SK-N-SH (cell line): ENCODE data around the gene FAM151A. TPM values are rescaled to one million over a fixed set of nuclear protein-coding genes. Genes with fewer than 3 reads are reported as not detected.

Experiments used
- CTCF ChIA-PET: fragments of 300-600, 350-600 bp; formaldehyde crosslinking; extraction: SDS; loops from one replicate; lab custom pipeline; 2021; lab: Yijun Ruan, JAX
- POLR2A ChIA-PET: fragments of 350-600 bp; sonication (Branson Sonifier 250); formaldehyde crosslinking; extraction: SDS; loops from one replicate; lab custom pipeline; 2020; ENCODE audit warnings: antibody characterized with exemption, inconsistent platforms; lab: Yijun Ruan, JAX
- DNase-seq: peaks from one replicate; pipeline ENCODE4 v3.0.0; 2012
- H2AFZ ChIP-seq: fragments of 200-600 bp; sonication (generic); 2 replicates; pipeline ENCODE4 v1.8.1; 2016; ENCODE audit warnings: antibody characterized with exemption, mild to moderate bottlenecking, low read depth
- H3F3A ChIP-seq: fragments of 200-600 bp; sonication (generic); replicated peaks from 2 replicates; pipeline ENCODE3; 2016; ENCODE audit warnings: antibody characterized with exemption, mild to moderate bottlenecking; ENCODE audit not compliant: insufficient read depth
- H3K27ac ChIP-seq, 2 experiments: fragments of 200-500 bp in 1 of 2; fragments of 200-600 bp in 1 of 2; sonication (Bioruptor generic) in 1 of 2; sonication (generic), shearing (Covaris generic) in 1 of 2; 2 replicates each; pipeline versions ENCODE4 v1.5.1 to v1.6.1; 2014 to 2016; ENCODE audit warnings: low read depth in 2 of 2, inconsistent platforms in 1 of 2, low read length in 1 of 2, mild to moderate bottlenecking in 1 of 2, mixed read lengths in 1 of 2
- H3K27me3 ChIP-seq: fragments of 200-600 bp; sonication (generic), shearing (Covaris generic); 2 replicates; pipeline ENCODE4 v1.6.1; 2016; ENCODE audit warnings: mixed run types; ENCODE audit not compliant: insufficient read depth
- H3K36me3 ChIP-seq, 2 experiments: fragments of 200-500 bp in 1 of 2; fragments of 200-600 bp in 1 of 2; sonication (Bioruptor generic) in 1 of 2; sonication (generic) in 1 of 2; replicated peaks in 1 of 2; 2 replicates each; pipeline versions ENCODE3 to v1.5.1; 2014 to 2016; ENCODE audit warnings: low read length in 1 of 2, mild to moderate bottlenecking in 1 of 2; ENCODE audit not compliant: insufficient read depth in 2 of 2, control insufficient read depth in 1 of 2
- H3K4me1 ChIP-seq, 2 experiments: fragments of 200-500 bp in 1 of 2; fragments of 200-600 bp in 1 of 2; sonication (Bioruptor generic) in 1 of 2; sonication (generic), shearing (Covaris generic) in 1 of 2; 2 replicates each; pipeline versions ENCODE4 v1.5.1 to v1.6.1; 2014 to 2016; ENCODE audit warnings: low read depth in 1 of 2, low read length in 1 of 2, mixed run types in 1 of 2; ENCODE audit not compliant: insufficient read depth in 2 of 2, control insufficient read depth in 1 of 2
- H3K4me2 ChIP-seq: fragments of 200-600 bp; sonication (generic), shearing (Covaris generic); 2 replicates; pipeline ENCODE4 v1.6.1; 2017; ENCODE audit warnings: mixed run types
- H3K4me3 ChIP-seq, 2 experiments: fragments of 200-500 bp in 1 of 2; fragments of 200-600 bp in 1 of 2; sonication (Bioruptor generic) in 1 of 2; sonication (generic), shearing (Covaris generic) in 1 of 2; 2 replicates each; pipeline versions ENCODE4 v1.5.1 to v1.8.1; 2014 to 2016; ENCODE audit warnings: low read depth in 2 of 2, inconsistent platforms in 1 of 2, low read length in 1 of 2, mild to moderate bottlenecking in 1 of 2, mixed read lengths in 1 of 2, moderate library complexity in 1 of 2
- H3K79me2 ChIP-seq: fragments of 200-600 bp; sonication (generic); 2 replicates; pipeline ENCODE4 v1.8.1; 2017; ENCODE audit warnings: mild to moderate bottlenecking; ENCODE audit not compliant: insufficient read depth
- H3K9ac ChIP-seq: fragments of 200-600 bp; sonication (generic); 2 replicates; pipeline ENCODE4 v1.6.1; 2017; ENCODE audit warnings: mixed run types
- H3K9me2 ChIP-seq: fragments of 200-600 bp; sonication (generic); 2 replicates; pipeline ENCODE4 v1.6.1; 2017; ENCODE audit warnings: mixed run types
- H3K9me3 ChIP-seq: fragments of 200-600 bp; sonication (generic); 2 replicates; pipeline ENCODE4 v1.6.1; 2017; ENCODE audit warnings: mixed run types, mild to moderate bottlenecking, moderate library complexity
- H4K20me1 ChIP-seq: fragments of 200-600 bp; sonication (generic); 2 replicates; pipeline ENCODE4 v1.6.1; 2017; ENCODE audit warnings: mild to moderate bottlenecking, mixed run types; ENCODE audit not compliant: insufficient read depth
- CHD2 ChIP-seq: fragments of 150-350 bp; IDR thresholded peaks from 2 replicates; pipeline ENCODE4 v1.6.1; 2018; ENCODE audit warnings: low read length; ENCODE audit not compliant: partially characterized antibody
- FOSL2 ChIP-seq: IDR thresholded peaks from 2 replicates; pipeline ENCODE4 v1.4.0; 2012; ENCODE audit warnings: low read depth, mild to moderate bottlenecking, moderate library complexity, borderline replicate concordance
- FOXJ3 ChIP-seq: sonication (generic); formaldehyde crosslinking; IDR thresholded peaks from 2 replicates; pipeline ENCODE4 v1.5.1; 2020; ENCODE audit warnings: mild to moderate bottlenecking, missing genetic modification reagents
- GABPA ChIP-seq: IDR thresholded peaks from 2 replicates; pipeline ENCODE4 v1.4.0; 2012; ENCODE audit warnings: low read depth, mild to moderate bottlenecking
- IRF3 ChIP-seq: fragments of 150-350 bp; IDR thresholded peaks from 2 replicates; pipeline ENCODE4 v1.6.1; 2016; ENCODE audit warnings: mild to moderate bottlenecking, low read depth, low read length
- MAX ChIP-seq: IDR thresholded peaks from 2 replicates; pipeline ENCODE4 v1.4.0; 2012; ENCODE audit warnings: low read depth
- MXI1 ChIP-seq: IDR thresholded peaks from 2 replicates; pipeline ENCODE4 v1.6.1; 2012; ENCODE audit warnings: mild to moderate bottlenecking, low read depth, low read length, improper control_type of control experiment
- NFIC ChIP-seq: IDR thresholded peaks from 2 replicates; pipeline ENCODE4 v1.4.0; 2012; ENCODE audit warnings: borderline replicate concordance
- NRF1 ChIP-seq: IDR thresholded peaks from 2 replicates; pipeline ENCODE4 v1.6.1; 2012; ENCODE audit warnings: low read depth, mild to moderate bottlenecking, low read length
- POLR2AphosphoS5 ChIP-seq: IDR thresholded peaks from 2 replicates; pipeline ENCODE4 v1.6.1; 2012; ENCODE audit warnings: low read depth, low read length
- RCOR1 ChIP-seq: fragments of 150-350 bp; IDR thresholded peaks from 2 replicates; pipeline ENCODE4 v1.6.1; 2017; ENCODE audit warnings: antibody characterized with exemption, low read length
- REST ChIP-seq: IDR thresholded peaks from 2 replicates; pipeline ENCODE4 v1.6.1; 2012; ENCODE audit warnings: mild to moderate bottlenecking, low read depth, low read length, moderate library complexity
- RFX5 ChIP-seq: IDR thresholded peaks from 2 replicates; pipeline ENCODE4 v1.6.1; 2012; ENCODE audit warnings: mild to moderate bottlenecking, improper control_type of control experiment, low read length
- RXRA ChIP-seq: IDR thresholded peaks from 2 replicates; pipeline ENCODE4 v1.4.0; 2012; ENCODE audit warnings: low read depth, mild to moderate bottlenecking, borderline replicate concordance
- SMC3 ChIP-seq: IDR thresholded peaks from 2 replicates; pipeline ENCODE4 v1.6.1; 2012; ENCODE audit warnings: low read depth, low read length, improper control_type of control experiment
- TAF1 ChIP-seq: IDR thresholded peaks from 2 replicates; pipeline ENCODE4 v1.6.1; 2012; ENCODE audit warnings: low read depth, mild to moderate bottlenecking, low read length, moderate library complexity, borderline replicate concordance
- USF1 ChIP-seq: IDR thresholded peaks from 2 replicates; pipeline ENCODE4 v1.4.0; 2012; ENCODE audit warnings: low read depth, borderline replicate concordance
- YY1 ChIP-seq: IDR thresholded peaks from 2 replicates; pipeline ENCODE4 v1.4.0; 2012; ENCODE audit warnings: low read depth, mild to moderate bottlenecking
- WGBS: methylation state at CpG from one replicate; pipeline ENCODE4 v1.1.6; 2017; ENCODE audit warnings: low lambda C conversion rate; 5-methylcytosine and 5-hydroxymethylcytosine counted together
- polyA plus RNA-seq, 3 experiments: library from polyadenylated mRNA; depleted of rRNA; stranded (reverse); fragments of >200 nt; gene quantifications; 2 replicates each; pipeline ENCODE4 v1.2.3, GENCODE V29; 2012

Gene FAM151A
- polyA plus RNA-seq, 1 of the 3 experiments (the other 2 are of a cell fraction) = not detected

GRCh38 chr1:54649921-54650320, 26.6 kb upstream of the FAM151A start (continued):
- TF ChIP-seq USF1 = no peak
- no peak for TF ChIP-seq RFX5

GRCh38 chr1:54649130-54649898, 26.0 kb upstream of the FAM151A start:
- H3K9me3 ChIP-seq = no peaks in the 10 kb centered on the region
- no peak overlapping the region for H3K9ac ChIP-seq
- no peaks in the 10 kb centered on the region for H3K27me3 ChIP-seq
- no peak for DNase-seq
- H3K79me2 ChIP-seq = no peaks in the 10 kb centered on the region
- 33% methylated on average over 5 of the region's 5 CpGs for WGBS
- no peaks in the 10 kb centered on the region for H3K9me2 ChIP-seq
- POLR2A ChIA-PET = no interaction called here
- H3K36me3 ChIP-seq = no peaks in the 10 kb centered on the region
- no peaks in the 10 kb centered on the region for H3K4me1 ChIP-seq
- no peaks in the 10 kb centered on the region for H4K20me1 ChIP-seq
- H2AFZ ChIP-seq = no peak overlapping the region
- no peak for TF ChIP-seq FOSL2
- TF ChIP-seq USF1 = no peak
- no peak for TF ChIP-seq NRF1
- TF ChIP-seq IRF3 = no peak
- no peak for TF ChIP-seq NFIC
- TF ChIP-seq MAX = no peak
- no peak for TF ChIP-seq SMC3
- TF ChIP-seq GABPA = no peak
- no peak for TF ChIP-seq POLR2AphosphoS5
- no peak for TF ChIP-seq TAF1
- no peak for TF ChIP-seq RCOR1
- no peak for TF ChIP-seq CHD2
- no peak for TF ChIP-seq FOXJ3
- TF ChIP-seq RFX5 = no peak
- TF ChIP-seq YY1 = no peak
- TF ChIP-seq MXI1 = no peak
- no peak for TF ChIP-seq RXRA
- TF ChIP-seq REST = no peak
- H3K4me3 ChIP-seq = no peak overlapping the region
- CTCF ChIA-PET = interaction anchor here (2.5 kb wide), 1 partner anchor 101 kb away, joined by 6 read pairs; the partner anchor contains the start of gene ACOT11
- H3K27ac ChIP-seq = no peak overlapping the region
- H3F3A ChIP-seq = no peaks in the 10 kb centered on the region
- H3K4me2 ChIP-seq = no peak overlapping the region
